Keratinocyte (primary cell): Measurements from ENCODE around the gene MAP2K5.

Experiments used
- CTCF ChIP-seq, 3 experiments: IDR thresholded peaks in 1 of 3; conservative IDR thresholded peaks in 1 of 3; optimal IDR thresholded peaks in 1 of 3; 2 replicates in 2 of 3; 3 replicates in 1 of 3; pipeline versions ENCODE3 to v1.5.1; 2011; ENCODE audit warnings: low read length in 3 of 3, mild to moderate bottlenecking in 3 of 3, moderate library complexity in 2 of 3, control low read depth in 1 of 3, inconsistent platforms in 1 of 3; ENCODE audit not compliant: insufficient read depth in 2 of 3; ENCODE audit errors: extremely low read depth in 1 of 3
- EZH2 ChIP-seq: IDR thresholded peaks from one replicate; pipeline ENCODE4 v1.6.1; 2012; ENCODE audit warnings: inconsistent platforms, mild to moderate bottlenecking, low read length, moderate library complexity

- TF ChIP-seq CTCF (optimal IDR thresholded peaks at IDR 0.05 in 1 of 3, IDR thresholded peaks at IDR 0.05 in 1 of 3, conservative IDR thresholded peaks at IDR 0.05 in 1 of 3; ENCODE audit: extremely low read depth in 1 of 3, insufficient read depth in 2 of 3, low read length in 3 of 3) (no peak), EZH2 (no peak)
These were observed 38.4 kb upstream of the MAP2K5 start for GRCh38 chr15:67504056-67504455.
